T follicular helper cell (primary cell): ENCODE results near the gene KL.

Source experiments
- DNase-seq: peaks from one replicate; pipeline ENCODE4 v3.0.0-alpha.2; 2020; ENCODE audit warnings: low read depth
- total RNA-seq, 2 experiments: gene quantifications; one replicate each; lab custom pipeline; 2026; lab: John Stamatoyannopoulos, UW

KL gene
- total RNA-seq = 0.09 to 0.30 reads per million in 2 experiments

DNA sequence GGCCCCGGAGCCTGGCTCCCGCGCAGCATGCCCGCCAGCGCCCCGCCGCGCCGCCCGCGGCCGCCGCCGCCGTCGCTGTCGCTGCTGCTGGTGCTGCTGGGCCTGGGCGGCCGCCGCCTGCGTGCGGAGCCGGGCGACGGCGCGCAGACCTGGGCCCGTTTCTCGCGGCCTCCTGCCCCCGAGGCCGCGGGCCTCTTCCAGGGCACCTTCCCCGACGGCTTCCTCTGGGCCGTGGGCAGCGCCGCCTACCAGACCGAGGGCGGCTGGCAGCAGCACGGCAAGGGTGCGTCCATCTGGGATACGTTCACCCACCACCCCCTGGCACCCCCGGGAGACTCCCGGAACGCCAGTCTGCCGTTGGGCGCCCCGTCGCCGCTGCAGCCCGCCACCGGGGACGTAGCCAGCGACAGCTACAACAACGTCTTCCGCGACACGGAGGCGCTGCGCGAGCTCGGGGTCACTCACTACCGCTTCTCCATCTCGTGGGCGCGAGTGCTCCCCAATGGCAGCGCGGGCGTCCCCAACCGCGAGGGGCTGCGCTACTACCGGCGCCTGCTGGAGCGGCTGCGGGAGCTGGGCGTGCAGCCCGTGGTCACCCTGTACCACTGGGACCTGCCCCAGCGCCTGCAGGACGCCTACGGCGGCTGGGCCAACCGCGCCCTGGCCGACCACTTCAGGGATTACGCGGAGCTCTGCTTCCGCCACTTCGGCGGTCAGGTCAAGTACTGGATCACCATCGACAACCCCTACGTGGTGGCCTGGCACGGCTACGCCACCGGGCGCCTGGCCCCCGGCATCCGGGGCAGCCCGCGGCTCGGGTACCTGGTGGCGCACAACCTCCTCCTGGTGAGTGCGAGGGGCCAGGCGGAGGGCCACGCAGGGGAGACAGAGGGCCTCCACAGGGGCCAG, at the start of gene KL:
Gene KL, plus strand, starts transcription at position 10 of the 909 bp plus-strand sequence. Its CDS starts 18 bp downstream, at position 28.
- no peak for DNase-seq

DNA sequence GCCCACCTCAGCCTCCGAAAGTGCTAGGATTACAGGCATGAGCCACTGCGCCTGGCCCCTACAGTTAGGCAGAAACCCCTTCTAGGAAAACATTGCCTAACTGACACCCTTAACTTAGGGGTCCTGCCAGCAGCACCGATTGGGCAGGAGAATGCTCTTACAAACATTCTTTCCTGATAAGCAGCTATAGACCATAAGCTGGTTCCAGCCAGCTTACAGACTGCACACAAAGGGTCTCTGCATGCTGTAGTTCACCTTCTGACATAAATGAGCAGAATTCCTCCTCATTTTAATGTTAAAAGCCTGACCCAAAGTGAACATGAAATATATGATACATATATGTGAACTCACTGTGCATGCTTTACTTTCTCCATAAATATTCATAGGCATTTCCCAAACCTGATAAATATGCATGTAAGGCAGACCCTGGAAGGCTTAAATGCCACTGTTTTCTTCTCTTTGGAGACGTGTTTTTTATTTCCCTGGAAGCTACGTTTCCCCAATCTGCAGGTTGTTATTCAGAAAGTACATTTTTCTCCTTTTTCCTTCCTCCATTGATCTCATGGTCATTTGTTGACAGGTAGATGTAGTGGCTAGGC, 48.5 kb upstream of the KL start:
- no peak for DNase-seq

DNA sequence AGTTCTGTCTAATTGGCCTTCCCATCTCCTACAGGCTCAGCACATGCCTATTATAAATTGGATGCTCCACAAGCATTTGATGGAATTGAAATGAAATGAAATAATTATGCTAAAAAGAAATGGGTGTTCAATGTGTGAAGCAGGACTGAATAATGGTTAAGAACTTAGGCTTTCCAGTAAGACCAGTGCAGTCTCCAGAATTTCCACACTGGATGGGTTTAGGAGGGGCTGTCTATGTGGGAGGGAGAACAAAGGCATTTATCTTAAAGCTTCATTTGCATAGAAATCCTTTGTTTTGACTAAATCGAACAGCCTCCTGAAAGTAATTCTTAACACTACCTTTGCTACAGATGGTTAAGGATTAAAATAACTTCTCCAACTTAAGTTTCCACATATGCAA, 47.9 kb upstream of the KL start:
- no peak for DNase-seq

DNA sequence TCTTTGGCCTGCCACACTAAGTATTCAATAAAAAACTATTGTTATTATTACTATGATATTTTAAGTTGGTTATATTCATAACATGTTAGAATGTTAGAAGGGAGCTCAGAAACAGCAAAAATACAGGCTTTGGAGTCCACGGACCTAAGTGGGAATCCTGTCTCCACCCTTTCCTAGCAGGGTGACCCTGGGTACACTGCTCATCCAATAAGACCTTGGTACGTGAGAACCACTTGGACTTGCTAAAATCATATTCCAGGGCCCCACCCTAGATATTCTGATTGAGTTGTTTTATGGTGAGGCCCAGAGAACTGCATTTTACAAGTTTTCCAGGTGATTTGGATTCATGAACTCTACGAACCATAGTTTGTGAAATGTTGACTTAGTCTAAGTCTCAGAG, 47.4 kb upstream of the KL start:
- DNase-seq = no peak

DNA sequence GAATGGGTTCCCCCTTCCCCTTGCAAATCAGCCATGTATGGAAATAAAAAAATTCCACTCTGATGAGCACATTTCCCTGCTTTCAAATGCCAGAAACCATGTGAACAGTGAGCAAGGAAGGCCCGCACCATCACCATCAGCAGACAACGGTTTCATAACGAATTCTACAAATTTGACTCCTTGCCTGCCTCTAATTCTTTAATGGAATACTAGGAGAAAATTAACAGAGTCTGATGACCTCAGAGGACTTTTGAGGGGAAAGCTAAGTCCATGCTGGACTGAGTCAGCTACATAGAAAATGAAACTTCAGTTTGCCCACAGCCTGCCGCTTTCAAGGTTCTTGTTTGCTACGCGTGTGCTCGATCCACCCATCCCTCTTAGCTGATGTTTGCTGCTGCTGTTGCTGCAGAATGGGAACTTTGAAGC, 46.7 kb upstream of the KL start:
- DNase-seq = no peak

DNA sequence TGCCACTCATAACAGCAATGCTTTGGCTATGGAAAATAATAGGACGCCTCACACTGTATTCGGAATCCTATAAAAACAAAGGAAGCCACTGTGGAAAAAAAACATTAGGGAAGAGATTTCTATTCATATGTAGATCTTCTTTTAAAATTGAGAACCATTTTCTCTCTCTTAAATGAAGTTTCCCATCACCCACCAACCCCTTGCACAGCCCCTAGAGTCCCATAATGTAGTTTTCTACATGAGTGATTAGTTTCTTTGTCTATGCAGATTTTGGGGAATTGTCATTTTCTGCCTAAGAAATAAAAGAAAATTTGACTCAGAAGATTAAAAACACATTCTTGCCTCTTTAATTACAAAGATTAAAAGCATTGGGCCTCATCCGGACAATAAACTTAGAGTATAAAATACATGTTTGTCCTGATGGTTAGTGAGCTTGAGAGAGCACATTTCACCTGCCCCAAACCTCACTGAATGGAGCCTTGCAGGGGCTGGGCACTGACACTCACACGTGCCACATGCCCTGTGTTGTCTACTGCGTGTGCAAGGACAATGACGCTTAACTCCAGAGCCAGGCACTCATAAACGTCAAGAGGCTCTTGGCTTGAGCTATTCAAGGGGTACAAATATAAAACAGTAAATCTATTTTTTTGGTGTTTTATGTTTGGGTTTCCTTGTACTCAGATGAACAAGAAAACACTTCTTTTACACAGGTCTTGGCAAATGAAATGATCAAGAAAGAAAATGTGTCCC, 40.0 kb upstream of the KL start:
- no peak for DNase-seq

DNA sequence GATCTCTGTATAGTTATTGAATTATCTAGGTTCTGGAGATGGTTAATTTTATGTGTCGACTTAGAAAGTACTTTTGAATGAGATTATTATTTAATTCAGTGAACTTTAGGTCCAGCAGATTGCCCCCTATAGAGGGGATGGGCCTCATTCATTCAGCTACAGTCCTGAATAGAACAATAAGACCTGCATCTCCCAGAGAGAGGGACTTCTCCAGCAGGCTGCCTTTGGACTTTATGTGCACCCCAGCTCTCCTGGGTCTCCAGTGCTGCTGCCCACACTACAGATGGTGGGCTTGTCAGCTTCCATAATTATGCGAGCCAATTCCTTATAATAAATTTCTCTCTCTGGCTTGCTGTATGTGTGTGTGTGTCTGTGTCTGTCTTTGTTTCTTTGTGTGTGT, 39.3 kb upstream of the KL start:
- no peak for DNase-seq

DNA sequence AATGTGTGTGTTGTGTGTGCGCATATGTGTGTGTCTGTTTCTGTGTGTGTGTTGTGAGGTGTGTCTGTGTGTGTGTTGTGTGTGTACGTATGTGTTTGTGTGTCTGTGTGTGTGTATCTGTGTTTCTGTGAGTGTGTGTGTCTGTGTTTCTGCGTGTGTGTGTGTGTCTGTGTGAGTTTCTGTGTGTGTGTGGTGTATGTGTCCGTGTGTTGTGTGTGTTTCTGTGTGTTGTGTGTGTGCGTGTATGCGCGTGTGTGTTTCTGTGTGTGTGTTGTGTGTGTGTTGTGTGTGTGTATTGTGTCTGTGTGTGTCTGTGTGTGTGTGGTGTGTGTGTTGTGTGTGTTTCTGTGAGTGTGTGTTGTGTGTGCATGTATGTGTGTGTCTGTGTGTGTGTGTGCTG, 38.9 kb upstream of the KL start:
- DNase-seq = no peak

DNA sequence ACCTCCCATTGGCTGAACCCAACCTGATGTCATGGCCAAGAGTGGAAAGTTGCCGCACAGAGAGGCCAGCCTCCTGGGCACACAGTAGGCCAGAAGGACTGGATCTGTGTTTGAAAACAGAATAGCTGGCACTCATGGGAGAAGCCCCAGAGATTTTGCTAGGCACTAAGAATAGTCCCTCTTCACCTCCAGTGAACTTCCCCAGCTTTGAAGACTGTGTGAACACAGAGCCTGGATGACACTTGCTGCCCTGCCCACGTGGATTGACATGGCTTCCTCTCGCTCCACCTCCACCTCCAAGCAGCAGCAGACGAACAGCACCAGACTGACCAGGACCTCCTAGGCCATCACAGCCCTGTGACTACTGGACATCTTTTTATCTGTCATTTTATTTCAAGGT, 37.9 kb upstream of the KL start:
- no peak for DNase-seq

DNA sequence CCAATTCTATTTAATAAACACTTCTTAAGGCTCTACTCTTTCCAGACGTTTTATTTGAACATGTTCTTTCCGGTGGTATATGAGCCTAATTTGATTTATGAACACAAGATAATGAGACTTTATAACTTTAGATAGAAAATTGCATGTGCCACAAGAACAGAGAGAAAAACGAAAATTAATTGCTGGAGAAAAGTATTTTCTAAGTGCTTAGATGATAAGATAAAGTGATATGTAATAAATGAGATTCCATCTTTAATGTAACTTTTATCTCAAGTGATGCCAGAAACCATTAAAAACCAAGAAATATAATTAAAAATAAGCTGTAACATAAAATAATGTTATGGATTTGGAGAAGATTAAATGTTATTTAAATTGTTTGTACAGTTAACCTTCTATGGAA, 33.2 kb upstream of the KL start:
- no peak for DNase-seq

DNA sequence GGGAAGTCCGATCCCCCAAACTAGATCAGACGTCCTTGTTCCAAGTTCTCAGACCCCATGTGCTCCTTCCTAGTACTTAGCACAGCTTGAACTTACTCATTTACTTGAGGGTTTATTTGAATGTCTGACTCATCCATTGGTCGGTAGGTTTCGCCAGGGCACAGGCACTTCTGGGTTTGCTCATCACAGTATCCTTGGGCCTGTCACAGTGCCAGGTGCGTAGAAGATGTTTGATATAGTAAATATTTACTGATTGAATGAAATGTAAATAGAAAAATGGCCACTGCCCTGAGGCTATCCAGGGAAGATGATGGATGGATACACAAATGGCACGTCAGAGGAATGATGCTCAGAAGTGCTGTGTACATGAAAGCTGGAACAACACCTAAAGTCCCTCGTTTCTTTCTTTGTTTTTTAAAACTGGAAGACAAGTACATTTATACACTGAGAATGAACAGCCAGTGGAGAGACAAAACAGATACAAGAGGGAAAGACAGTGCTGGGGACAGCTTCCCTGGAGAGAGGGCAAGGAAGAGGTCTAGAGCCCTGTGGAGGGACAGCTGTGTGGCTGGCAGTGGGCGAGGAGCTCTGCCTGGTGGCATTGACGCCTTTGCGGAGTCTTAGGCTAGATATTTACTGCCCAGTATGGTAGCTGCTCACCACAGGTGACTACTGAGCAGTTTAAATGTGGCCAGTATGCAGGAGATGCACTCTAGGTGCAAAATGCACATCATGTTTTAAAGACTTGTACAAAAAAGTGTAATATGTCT, 31.2 kb upstream of the KL start:
- DNase-seq = no peak

DNA sequence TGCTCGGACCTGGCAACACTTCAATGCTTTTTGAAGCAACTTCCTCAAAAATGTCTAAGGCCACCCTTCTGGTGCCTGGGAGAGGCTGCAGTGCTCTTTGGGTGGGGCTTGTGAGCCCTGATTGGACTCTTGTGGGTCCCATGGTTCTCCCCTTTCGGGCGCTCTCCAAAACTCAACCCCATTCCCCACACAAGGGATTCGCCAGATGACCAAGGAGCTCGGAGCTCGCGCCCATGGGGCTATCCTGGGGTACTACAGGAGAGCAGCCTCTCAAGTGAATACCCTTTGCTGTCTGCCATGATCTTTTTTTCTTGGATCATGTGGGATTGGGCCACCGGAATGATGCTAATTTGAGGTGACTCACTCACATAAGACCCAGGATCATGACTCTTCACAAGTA, 29.7 kb upstream of the KL start:
- no peak for DNase-seq

DNA sequence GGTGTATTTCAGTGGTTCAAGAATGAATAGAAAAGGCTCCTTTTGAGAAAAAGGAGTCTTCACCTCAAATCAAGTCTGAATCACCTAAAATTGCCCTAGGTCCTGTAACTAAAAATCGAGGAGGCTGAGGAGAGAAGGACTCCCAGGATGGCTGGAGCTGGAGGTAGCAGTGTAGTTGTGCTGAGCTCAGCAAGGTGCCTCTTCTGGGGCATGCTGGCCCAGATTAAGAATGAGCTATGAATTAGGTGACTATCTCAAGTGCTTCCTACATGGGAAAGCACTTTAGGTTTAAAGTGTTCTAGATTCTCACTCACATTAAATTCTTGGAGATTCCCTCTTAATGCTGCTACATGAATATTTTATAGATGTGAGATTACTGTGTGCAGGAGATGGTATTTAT, 28.8 kb upstream of the KL start:
- DNase-seq = no peak

DNA sequence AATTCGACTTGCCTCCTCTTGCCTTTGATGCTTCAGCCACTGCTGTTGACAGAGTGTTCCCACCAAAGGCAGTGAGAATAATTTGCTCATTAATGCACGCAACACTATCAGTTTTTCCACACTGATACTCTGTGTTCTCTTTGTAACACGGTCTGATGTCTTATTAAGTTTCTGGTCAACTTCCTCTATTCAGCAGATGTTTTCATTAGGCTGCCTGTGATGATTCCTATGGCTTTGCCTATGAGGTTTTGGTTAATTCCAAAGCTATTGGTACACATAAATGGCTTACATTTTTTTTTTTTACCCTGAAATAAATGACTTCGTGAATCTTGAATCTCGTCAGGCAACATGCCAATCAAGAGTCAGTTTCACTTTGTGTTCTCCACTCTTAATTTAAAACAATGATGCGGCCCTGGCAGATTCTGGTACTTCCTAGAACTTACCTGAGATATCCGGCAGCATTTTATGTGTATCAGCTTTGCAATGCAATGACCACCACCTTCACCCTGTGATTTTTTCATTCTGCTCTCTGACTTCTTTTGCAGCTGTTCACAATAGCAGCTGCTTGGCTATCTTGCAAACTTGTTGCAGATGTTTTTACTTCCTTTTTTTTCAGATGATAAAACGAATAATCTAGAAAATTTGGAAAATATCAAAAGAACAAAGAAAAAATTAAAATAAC, 27.5 kb upstream of the KL start:
- DNase-seq = no peak

DNA sequence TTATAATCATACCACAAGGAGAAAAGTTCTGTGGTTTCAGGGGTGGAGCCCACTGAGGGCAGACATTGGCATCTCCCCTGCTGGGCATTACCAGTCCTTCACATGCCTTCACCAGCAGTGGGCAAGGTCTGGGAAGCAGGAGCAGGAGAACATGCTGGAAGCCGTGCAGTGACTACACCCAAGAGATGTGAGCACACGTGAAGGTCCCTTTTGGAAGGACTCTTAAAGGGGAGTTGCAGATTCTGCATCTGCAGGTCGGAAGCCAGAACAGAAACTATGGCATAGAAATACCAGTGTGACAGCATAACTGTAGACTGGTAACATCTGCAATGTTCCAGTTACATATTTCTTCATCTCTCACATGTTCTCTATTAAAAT, 26.9 kb upstream of the KL start:
- DNase-seq = no peak

DNA sequence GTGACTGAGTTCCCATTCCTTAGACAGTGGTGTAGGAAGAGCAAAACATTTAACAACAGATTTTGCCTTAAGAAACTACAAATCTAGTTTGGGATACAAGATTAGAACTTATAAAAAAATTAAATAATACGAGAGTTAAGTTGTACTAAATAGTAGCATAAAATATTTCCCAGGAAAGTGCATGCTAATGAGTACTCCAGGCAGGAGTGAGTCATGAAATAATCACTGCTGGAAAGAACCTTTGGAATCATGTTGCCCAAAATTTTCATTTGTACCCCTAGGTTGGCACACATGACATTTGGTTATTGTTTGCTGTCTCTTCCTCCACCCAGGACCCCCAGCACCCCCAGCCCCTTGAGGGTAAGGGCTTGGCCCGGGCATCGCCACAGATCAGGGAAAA, 26.3 kb upstream of the KL start:
- no peak for DNase-seq

DNA sequence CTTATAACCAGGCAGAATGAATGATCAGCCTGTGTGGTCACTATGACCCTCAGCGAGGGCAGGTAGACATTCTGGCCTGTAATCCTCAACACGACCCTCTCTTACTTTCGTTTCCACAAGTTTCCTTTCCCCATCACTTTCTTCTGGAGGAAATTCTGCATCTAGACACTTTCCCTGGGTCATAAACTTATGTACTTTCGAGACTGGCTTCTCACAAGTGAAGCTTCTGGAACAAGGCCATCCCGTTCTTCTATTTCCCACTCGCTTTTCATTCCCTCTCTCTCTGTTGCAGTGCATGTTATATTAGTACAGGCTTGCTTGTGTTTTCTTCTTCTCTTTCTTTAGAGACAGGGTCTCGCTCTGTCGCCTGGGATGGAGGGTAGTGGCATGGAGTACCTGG, 23.1 kb upstream of the KL start:
- DNase-seq = no peak

DNA sequence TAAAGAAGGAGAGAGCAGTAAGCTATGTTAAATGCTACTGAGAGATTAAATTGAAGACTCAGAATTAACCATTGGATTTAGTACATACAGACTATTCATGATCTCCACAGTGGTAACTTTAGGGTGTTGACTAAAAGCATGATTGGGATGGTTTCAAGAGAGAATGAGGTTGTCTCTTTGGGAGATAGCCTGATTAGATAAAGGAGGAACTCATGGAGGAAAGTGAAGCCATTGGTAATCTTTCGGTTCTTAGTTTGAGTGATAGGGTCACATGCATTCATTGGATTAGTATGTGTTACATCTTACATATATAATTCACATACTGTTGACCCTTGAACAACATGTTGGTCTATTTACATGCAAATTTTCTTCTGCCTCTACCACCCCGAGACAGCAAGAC, 18.8 kb upstream of the KL start:
- DNase-seq = no peak

DNA sequence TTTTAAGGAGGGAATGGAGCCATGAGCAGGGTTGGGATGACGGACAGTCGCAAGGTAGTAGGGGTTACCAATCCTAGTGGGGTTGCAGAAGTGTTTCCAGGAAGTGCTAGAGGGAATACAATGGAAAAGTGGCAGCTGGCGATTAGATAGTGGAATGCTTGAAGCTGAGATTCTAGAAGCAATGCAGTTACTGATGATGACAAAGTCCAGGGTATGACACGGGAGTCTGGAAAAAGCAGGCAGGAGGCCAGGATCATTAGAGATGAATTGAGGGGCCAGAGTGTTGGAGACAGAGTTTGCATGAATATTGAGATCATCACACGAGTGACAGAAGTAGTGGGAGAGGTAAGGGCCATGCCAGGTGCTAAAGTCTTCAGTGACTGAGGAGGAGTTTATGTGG, 17.3 kb upstream of the KL start:
- DNase-seq = no peak

DNA sequence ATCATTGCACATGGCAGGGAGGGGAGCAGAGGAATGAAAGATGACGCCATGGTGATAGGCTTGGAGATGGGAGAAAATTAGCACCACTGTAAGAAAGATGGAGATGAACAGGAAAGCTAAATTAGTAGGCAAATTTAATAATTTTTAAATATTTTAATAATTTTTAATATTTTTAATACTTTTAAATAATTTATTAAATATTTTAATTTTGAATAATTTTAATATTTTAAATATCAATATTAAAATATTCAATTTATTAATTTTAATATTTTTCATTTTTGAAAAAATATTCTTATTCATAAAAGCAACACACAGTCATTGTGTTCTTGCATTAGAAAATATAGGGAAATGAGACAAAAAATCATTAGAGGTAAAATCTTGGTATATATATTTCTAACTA, 15.9 kb upstream of the KL start:
- DNase-seq = no peak

DNA sequence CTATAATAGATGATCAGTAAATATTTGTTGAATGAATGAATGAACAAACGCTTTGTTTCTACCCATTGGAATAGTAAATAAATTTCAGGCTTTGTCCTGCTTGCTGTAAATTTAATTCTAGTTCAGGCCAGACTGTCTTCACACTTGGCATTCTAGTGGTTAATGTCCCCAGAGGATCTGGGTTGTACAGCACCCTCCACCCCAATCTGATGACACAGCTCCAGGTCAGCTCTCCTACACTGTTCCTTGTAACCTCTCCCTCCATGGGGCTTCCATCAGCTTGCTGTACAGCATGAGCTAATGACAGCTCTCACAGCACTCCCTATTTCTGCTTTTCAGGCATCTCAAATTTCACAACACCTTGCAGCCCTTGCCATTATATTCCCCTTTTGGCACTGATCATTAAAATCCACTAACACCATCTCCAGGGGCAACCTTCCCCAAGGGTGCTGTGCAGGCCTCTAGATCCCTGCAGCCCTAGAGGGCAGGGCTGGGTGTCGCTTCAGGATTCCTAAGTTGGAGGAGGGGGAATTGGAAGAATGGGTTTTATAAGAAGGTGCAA, 12.7 kb upstream of the KL start:
- no peak for DNase-seq
